Vagina (tissue), 2 donors: ENCODE results near the gene SCGB1C1.

ENCODE experiments used
- CTCF ChIP-seq, 3 experiments: fragments of 450-650 bp in 2 of 3; fragments of 200-600 bp in 1 of 3; sonication (generic) in 1 of 3; IDR thresholded peaks; one replicate each; pipeline ENCODE4 v1.5.1; 2017 to 2019; ENCODE audit warnings: antibody characterized with exemption in 3 of 3, mild to moderate bottlenecking in 2 of 3, moderate library complexity in 2 of 3
- POLR2A ChIP-seq, 2 donors: fragments of 450-650 bp; IDR thresholded peaks; one replicate each; pipeline ENCODE4 v1.6.1; 2017; ENCODE audit warnings: antibody characterized with exemption in 2 of 2, mild to moderate bottlenecking in 2 of 2, moderate library complexity in 2 of 2
- POLR2AphosphoS5 ChIP-seq, 2 donors: sonication (generic); formaldehyde crosslinking; IDR thresholded peaks; one replicate each; pipeline ENCODE4 v1.9.0; 2017; ENCODE audit warnings: antibody characterized with exemption in 2 of 2, mild to moderate bottlenecking in 2 of 2, low read depth in 1 of 2; ENCODE audit not compliant: insufficient read depth in 1 of 2

GRCh38 chr11:221998-222789, 29.3 kb downstream of the SCGB1C1 start:
- TF ChIP-seq CTCF (IDR thresholded peaks at IDR 0.05) (no peak), POLR2A (IDR thresholded peaks at IDR 0.05) (no peak), POLR2AphosphoS5 (IDR thresholded peaks at IDR 0.05; ENCODE audit: insufficient read depth in 1 of 2, low read depth in 1 of 2) (no peak)
